Measurements from ENCODE around the gene FRG2C. TPM values are rescaled to one million over a fixed set of nuclear protein-coding genes. Genes with fewer than 3 reads are reported as not detected.

Gene FRG2C
- total and polyA plus RNA-seq, 2 of the 13 experiments (the other 11 are each of a cell fraction or from before 2014, with no cell fraction given): not detected

MicroRNAs within 50 kb of the gene (microRNA counts, 767-probe panel; counts per million panel counts)
- not detected for microRNA hsa-miR-1324

Small RNAs within 50 kb of the gene (microRNA-seq; reads per million reads assigned to microRNA genes)
- gene MIR1324: not detected

Small RNAs within 50 kb of the gene (small RNA-seq; reads per million reads assigned to genes)
- 0 reads per million in 3 experiments for gene AC108724.2 (ENCODE audit: insufficient read depth in 2 of 3, insufficient read length in 3 of 3, low read depth in 2 of 3, low replicate concordance in 1 of 3)

Other genes starting within 250 kb of the FRG2C start
- gene ZNF717, start 121.2 kb downstream of the FRG2C start, total RNA-seq (2016; rRNA removed; fragmentation: Illumina TruSeq; extraction: Trizol): not detected in 2 replicates
- gene ZNF717, start 121.2 kb downstream of the FRG2C start, polyA plus RNA-seq (2011; rRNA removed): 0.10 TPM in 1 of 2 replicates, not detected in the other

Measured in HepG2 (cell line).